ENCODE data around the gene NEK3. TPM values are rescaled to one million over a fixed set of nuclear protein-coding genes. Genes with fewer than 3 reads are reported as not detected.
"Not testable (repeated sequence)": the region's sequence is repeated elsewhere in the genome, so short reads cannot be mapped to it uniquely, and the experiment has no call there.

The NEK3 gene
- total and polyA plus RNA-seq, 3 experiments from 2014 or later = 1.2 to 2.7 (median 1.5) TPM

- no peaks in the 10 kb centered on the region for H3K4me1 ChIP-seq (ENCODE audit: insufficient read depth, low read length)
- no peak overlapping the region for H3K27ac ChIP-seq (ENCODE audit: low read depth, low read length)
- DNase-seq = no peak
- peaks cover 9% of the 10 kb centered on the region for H3K36me3 ChIP-seq (ENCODE audit: insufficient read depth, low read length)
- Mint-ChIP-seq H3K9me3 (no peaks in the 10 kb centered on the region), H3K4me3 (no peak overlapping the region), H3K36me3 (peaks cover 7 to 74% (median 13%) of the 10 kb centered on the region in 3 donors), H3K27me3 (no peaks in the 10 kb centered on the region), H3K4me1 (no peaks in the 10 kb centered on the region), H3K27ac (peak overlapping the region in 3 of 8 donors; percentile 21 to 58 (median 43))
- no peaks in the 10 kb centered on the region for H3K9me3 ChIP-seq (ENCODE audit: low read length)
- ChIA-PET CTCF (no interaction called here), POLR2A (no interaction called here)
- no peak overlapping the region for H3K4me3 ChIP-seq (ENCODE audit: low read length)
- H3K27me3 ChIP-seq (ENCODE audit: insufficient read depth, low read length, poor library complexity, severe bottlenecking) = no peaks in the 10 kb centered on the region
Observed at GRCh38 chr13:52177276-52177675, 17.9 kb upstream of the NEK3 start.

DNA sequence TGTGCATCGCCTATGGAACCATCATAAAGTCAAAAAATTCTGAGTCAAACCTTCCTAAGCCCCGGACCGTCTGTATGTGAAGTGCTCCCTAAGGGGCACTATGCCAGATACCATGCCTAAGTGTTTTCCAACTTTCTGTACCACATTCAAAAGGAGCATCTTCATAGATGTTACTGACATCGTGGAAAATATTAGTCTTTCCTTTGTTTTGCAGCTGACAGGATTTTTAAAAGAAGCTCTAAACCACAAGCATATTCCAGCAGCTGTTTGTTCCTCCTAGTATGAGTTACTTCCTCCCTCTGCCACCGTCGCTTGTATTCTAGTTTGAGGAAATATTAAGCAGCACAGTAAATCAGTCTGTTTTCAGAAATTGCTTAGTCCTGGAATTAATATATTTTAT lies 14.6 kb upstream of the NEK3 start:
- H3K27me3 ChIP-seq (ENCODE audit: insufficient read depth, low read length, poor library complexity, severe bottlenecking); H3K9me3 Mint-ChIP-seq; H3K36me3 ChIP-seq (ENCODE audit: insufficient read depth, low read length); H3K27ac ChIP-seq (ENCODE audit: low read depth, low read length); H3K4me1 Mint-ChIP-seq; H3K4me1 ChIP-seq (ENCODE audit: insufficient read depth, low read length); POLR2A ChIA-PET; DNase-seq; H3K4me3 Mint-ChIP-seq; H3K9me3 ChIP-seq (ENCODE audit: low read length); H3K4me3 ChIP-seq (ENCODE audit: low read length); H3K27me3 Mint-ChIP-seq: not testable (repeated sequence)
- Mint-ChIP-seq H3K36me3 (peaks cover 7 to 80% (median 17%) of the 10 kb centered on the region in 3 donors), H3K27ac (peak overlapping the region in 1 of 8 donors; percentile 79)
- CTCF ChIA-PET = interaction anchor here (1.5 kb wide), 1 partner anchor 20 kb away, joined by 4 read pairs; no protein-coding TSS in a partner anchor

- Histone ChIP-seq H3K9me3 (ENCODE audit: low read length) (no peaks in the 10 kb centered on the region), H3K4me1 (ENCODE audit: insufficient read depth, low read length) (no peaks in the 10 kb centered on the region), H3K27me3 (ENCODE audit: insufficient read depth, low read length, poor library complexity, severe bottlenecking) (no peaks in the 10 kb centered on the region), H3K36me3 (ENCODE audit: insufficient read depth, low read length) (peaks cover 8% of the 10 kb centered on the region), H3K4me3 (ENCODE audit: low read length) (no peak overlapping the region), H3K27ac (ENCODE audit: low read depth, low read length) (no peak overlapping the region)
- H3K9me3 Mint-ChIP-seq = no peaks in the 10 kb centered on the region
- no peaks in the 10 kb centered on the region for H3K4me1 Mint-ChIP-seq
- DNase-seq = no peak
- CTCF ChIA-PET = interaction anchor here (2.0 kb wide), 1 partner anchor 161 kb away, joined by 5 read pairs; the partner anchor contains the start of gene ALG11
- no peaks in the 10 kb centered on the region for H3K27me3 Mint-ChIP-seq
- H3K27ac Mint-ChIP-seq = no peak overlapping the region
- no peak overlapping the region for H3K4me3 Mint-ChIP-seq
- POLR2A ChIA-PET = no interaction called here
- peaks cover 7 to 85% (median 17%) of the 10 kb centered on the region in 3 donors for H3K36me3 Mint-ChIP-seq
Observed at GRCh38 chr13:52173373-52173772, 14.0 kb upstream of the NEK3 start.

- POLR2A ChIA-PET = interaction anchor here (0.7 kb wide), 1 partner anchor 1928 kb away, joined by 4 read pairs; no protein-coding TSS in a partner anchor
- not testable (repeated sequence) for H3K27ac ChIP-seq (ENCODE audit: low read depth, low read length); DNase-seq; H3K4me1 Mint-ChIP-seq; H3K36me3 ChIP-seq (ENCODE audit: insufficient read depth, low read length); H3K4me3 ChIP-seq (ENCODE audit: low read length); H3K27me3 ChIP-seq (ENCODE audit: insufficient read depth, low read length, poor library complexity, severe bottlenecking); H3K27me3 Mint-ChIP-seq; H3K9me3 Mint-ChIP-seq; H3K4me3 Mint-ChIP-seq; H3K4me1 ChIP-seq (ENCODE audit: insufficient read depth, low read length); H3K9me3 ChIP-seq (ENCODE audit: low read length)
- peaks cover 11 to 84% (median 17%) of the 10 kb centered on the region in 3 donors for H3K36me3 Mint-ChIP-seq
- CTCF ChIA-PET = interaction anchor here (2.0 kb wide), 1 partner anchor 159 kb away, joined by 5 read pairs; the partner anchor contains the start of gene ALG11
- H3K27ac Mint-ChIP-seq = peak overlapping the region in 2 of 8 donors; percentile 20 to 37
Observed at GRCh38 chr13:52171686-52172085, 12.3 kb upstream of the NEK3 start.

DNA sequence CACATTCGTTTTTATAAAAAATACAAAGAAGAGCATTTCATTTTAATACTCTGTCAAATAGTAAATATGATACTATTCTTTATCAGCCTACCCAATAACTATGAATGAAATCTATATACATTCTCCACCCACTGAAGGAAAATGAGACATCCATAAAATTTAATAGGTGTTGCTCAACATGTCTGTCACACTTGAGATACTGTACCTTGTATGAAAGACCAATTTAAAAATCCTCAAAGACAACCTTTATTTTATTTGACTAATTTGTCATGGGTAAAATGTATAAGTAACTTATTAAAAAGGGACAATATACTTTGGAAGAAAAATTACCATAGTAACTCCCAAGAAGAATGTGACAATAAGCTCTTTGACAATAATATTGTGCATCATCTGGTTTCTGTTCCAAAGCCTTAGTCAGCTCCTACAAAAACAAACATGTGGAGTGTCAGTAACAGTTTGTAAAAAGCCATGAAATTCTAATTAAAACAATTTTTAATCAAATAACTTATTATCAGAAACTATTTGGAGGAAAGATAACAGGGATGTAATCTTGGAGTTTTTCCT lies 11.5 kb upstream of the NEK3 start:
- H3K27ac Mint-ChIP-seq; CTCF ChIA-PET; H3K4me1 Mint-ChIP-seq; H3K4me3 ChIP-seq (ENCODE audit: low read length); H3K9me3 Mint-ChIP-seq; H3K27me3 Mint-ChIP-seq; H3K36me3 ChIP-seq (ENCODE audit: insufficient read depth, low read length); POLR2A ChIA-PET; H3K9me3 ChIP-seq (ENCODE audit: low read length); H3K27ac ChIP-seq (ENCODE audit: low read depth, low read length); H3K4me1 ChIP-seq (ENCODE audit: insufficient read depth, low read length); DNase-seq; H3K27me3 ChIP-seq (ENCODE audit: insufficient read depth, low read length, poor library complexity, severe bottlenecking); H3K4me3 Mint-ChIP-seq: not testable (repeated sequence)
- H3K36me3 Mint-ChIP-seq = peaks cover 11 to 88% (median 20%) of the 10 kb centered on the region in 3 donors

DNA sequence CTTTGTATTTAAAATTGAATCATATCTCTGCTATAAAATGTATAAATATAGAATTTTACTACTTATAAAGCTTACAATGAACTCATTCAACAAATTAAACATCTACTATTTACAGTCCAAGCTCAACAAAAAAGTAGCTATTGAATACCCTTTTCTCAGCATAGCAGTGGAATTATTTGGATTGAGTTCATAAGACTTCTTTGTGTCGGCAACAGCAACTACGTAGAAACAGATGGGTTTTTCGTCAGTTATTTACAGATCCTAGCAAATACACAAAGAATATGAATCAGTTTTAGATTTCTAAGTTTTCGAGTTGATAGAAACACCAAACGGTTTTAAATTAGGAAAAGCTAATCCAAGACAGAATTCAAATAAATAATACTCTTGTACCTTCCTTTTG lies 10.4 kb upstream of the NEK3 start:
- H3K27me3 Mint-ChIP-seq = no peaks in the 10 kb centered on the region
- CTCF ChIA-PET = interaction anchor here (1.2 kb wide), 1 partner anchor 24 kb away, joined by 5 read pairs; no protein-coding TSS in a partner anchor
- DNase-seq = no peak
- peaks cover 11 to 83% (median 15%) of the 10 kb centered on the region in 3 donors for H3K36me3 Mint-ChIP-seq
- H3K27ac Mint-ChIP-seq = no peak overlapping the region
- Histone ChIP-seq H3K27ac (ENCODE audit: low read depth, low read length) (no peak overlapping the region), H3K9me3 (ENCODE audit: low read length) (no peaks in the 10 kb centered on the region), H3K4me3 (ENCODE audit: low read length) (no peak overlapping the region), H3K4me1 (ENCODE audit: insufficient read depth, low read length) (no peaks in the 10 kb centered on the region), H3K27me3 (ENCODE audit: insufficient read depth, low read length, poor library complexity, severe bottlenecking) (no peaks in the 10 kb centered on the region), H3K36me3 (ENCODE audit: insufficient read depth, low read length) (peaks cover 8% of the 10 kb centered on the region)
- POLR2A ChIA-PET = no interaction called here
- H3K9me3 Mint-ChIP-seq = no peaks in the 10 kb centered on the region
- H3K4me3 Mint-ChIP-seq = no peak overlapping the region
- H3K4me1 Mint-ChIP-seq = no peaks in the 10 kb centered on the region

- peak overlapping the region in 1 of 7 donors; percentile 30 for H3K4me3 Mint-ChIP-seq
- no peak for DNase-seq
- ChIA-PET CTCF (interaction anchor here (1.6 kb wide), 1 partner anchor 29 kb away, joined by 3 read pairs; no protein-coding TSS in a partner anchor), POLR2A (no interaction called here)
- Histone ChIP-seq H3K4me1 (ENCODE audit: insufficient read depth, low read length) (no peaks in the 10 kb centered on the region), H3K27me3 (ENCODE audit: insufficient read depth, low read length, poor library complexity, severe bottlenecking) (no peaks in the 10 kb centered on the region), H3K9me3 (ENCODE audit: low read length) (no peaks in the 10 kb centered on the region), H3K36me3 (ENCODE audit: insufficient read depth, low read length) (no peaks in the 10 kb centered on the region), H3K27ac (ENCODE audit: low read depth, low read length) (no peak overlapping the region), H3K4me3 (ENCODE audit: low read length) (no peak overlapping the region)
- H3K27me3 Mint-ChIP-seq = no peaks in the 10 kb centered on the region
- H3K27ac Mint-ChIP-seq = peak overlapping the region in 1 of 8 donors; percentile 39
- peaks cover 0 to 4% (median 0%) of the 10 kb centered on the region in 3 donors for H3K4me1 Mint-ChIP-seq
- H3K9me3 Mint-ChIP-seq = no peaks in the 10 kb centered on the region
- peaks cover 3 to 44% (median 7%) of the 10 kb centered on the region in 3 donors for H3K36me3 Mint-ChIP-seq
Observed at GRCh38 chr13:52165411-52165810, 6.0 kb upstream of the NEK3 start.

DNA sequence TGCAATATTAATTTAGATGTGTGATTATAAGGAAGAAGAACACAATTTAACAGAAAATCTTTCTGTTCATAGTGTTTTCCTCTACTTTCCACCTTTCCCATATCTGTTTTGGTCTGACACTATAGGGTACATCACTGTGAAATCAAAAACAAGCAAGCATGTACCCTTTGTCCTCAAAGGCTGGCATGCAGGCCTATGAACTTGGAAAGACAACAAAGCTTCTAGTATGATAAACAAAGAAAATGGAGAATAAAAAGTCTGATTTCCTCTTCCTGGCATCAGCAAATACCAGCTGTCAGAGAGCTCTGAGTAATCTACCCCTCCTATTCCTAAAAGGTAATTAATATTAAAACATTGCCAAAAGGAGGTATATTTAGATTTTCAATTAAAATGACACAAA lies 5.6 kb upstream of the NEK3 start:
- peaks cover under 1 to 5% (median 2%) of the 10 kb centered on the region in 3 donors for H3K4me1 Mint-ChIP-seq
- Histone ChIP-seq H3K36me3 (ENCODE audit: insufficient read depth, low read length) (no peaks in the 10 kb centered on the region), H3K9me3 (ENCODE audit: low read length) (no peaks in the 10 kb centered on the region), H3K4me1 (ENCODE audit: insufficient read depth, low read length) (peaks cover 2% of the 10 kb centered on the region), H3K27ac (ENCODE audit: low read depth, low read length) (no peak overlapping the region), H3K4me3 (ENCODE audit: low read length) (no peak overlapping the region), H3K27me3 (ENCODE audit: insufficient read depth, low read length, poor library complexity, severe bottlenecking) (no peaks in the 10 kb centered on the region)
- H3K9me3 Mint-ChIP-seq = no peaks in the 10 kb centered on the region
- no peak overlapping the region for H3K4me3 Mint-ChIP-seq
- H3K36me3 Mint-ChIP-seq = peaks cover 3 to 39% (median 7%) of the 10 kb centered on the region in 3 donors
- no peaks in the 10 kb centered on the region for H3K27me3 Mint-ChIP-seq
- no peak overlapping the region for H3K27ac Mint-ChIP-seq
- CTCF ChIA-PET = interaction anchor here (1.6 kb wide), 1 partner anchor 30 kb away, joined by 3 read pairs; no protein-coding TSS in a partner anchor
- POLR2A ChIA-PET = no interaction called here
- DNase-seq = no peak

Measured in CD8-positive, alpha-beta memory T cell (primary cell).